HepG2 (cell line): ENCODE results near the gene CADM2. TPM values are rescaled to one million over a fixed set of nuclear protein-coding genes. Genes with fewer than 3 reads are reported as not detected.
"Not testable (repeated sequence)": the region's sequence is repeated elsewhere in the genome, so short reads cannot be mapped to it uniquely, and the experiment has no call there.

Experiments used
- ATAC-seq: fragments of 200-7000 bp; cut with Tn5 transposase; 3 replicates; pipeline ENCODE4 v1.9.1; 2020; ENCODE audit warnings: mild to moderate bottlenecking, moderate library complexity
- BruUV-seq: library from RNA; stranded (reverse); fragments of 400-500 nt; replicated peaks from 2 replicates; lab custom pipeline; 2021; lab: Mats Ljungman, UMichigan
- CTCF ChIA-PET: fragments of 300-600 bp; formaldehyde crosslinking; extraction: SDS; loops from one replicate; lab custom pipeline; 2021; ENCODE audit warnings: low total read pairs, inconsistent platforms, low intra/inter-chr PET ratio; lab: Yijun Ruan, JAX
- POLR2A ChIA-PET: fragments of 350-600 bp; sonication (Branson Sonifier 250); formaldehyde crosslinking; loops from one replicate; lab custom pipeline; 2020; ENCODE audit warnings: antibody characterized with exemption, inconsistent platforms; lab: Yijun Ruan, JAX
- DNase-seq: peaks from one replicate; pipeline ENCODE4 v3.0.0-alpha.2; 2015; ENCODE audit warnings: low spot score
- FAIRE-seq: peaks from 3 replicates; lab custom pipeline; 2011; peaks lifted over from hg19 to GRCh38; lab: Jason Lieb, UNC
- H2AFZ ChIP-seq: one replicate; pipeline ENCODE4 v1.6.1; 2011; ENCODE audit warnings: low read length, inconsistent platforms
- H3K27ac ChIP-seq: fragments of 300-600 bp; 3 replicates; pipeline ENCODE4 v1.8.0; 2011; ENCODE audit warnings: mixed run types, mild to moderate bottlenecking, mixed read lengths, low read length, inconsistent platforms; ENCODE audit not compliant: insufficient read depth; ENCODE audit errors: extremely low read length
- H3K27me3 ChIP-seq, 2 experiments: fragments of 200-600 bp in 1 of 2; 2 replicates in 1 of 2; 3 replicates in 1 of 2; pipeline versions ENCODE4 v1.6.0 to v1.8.0; 2011; ENCODE audit warnings: low read length in 2 of 2, mild to moderate bottlenecking in 2 of 2, moderate library complexity in 2 of 2, inconsistent platforms in 1 of 2; ENCODE audit not compliant: insufficient read depth in 2 of 2, control insufficient read depth in 1 of 2
- H3K36me3 ChIP-seq, 2 experiments: fragments of 200-600 bp in 1 of 2; replicated peaks in 1 of 2; 2 replicates in 1 of 2; 3 replicates in 1 of 2; pipeline versions ENCODE4 v1.5.1 to v1.8.0; 2011; ENCODE audit warnings: low read length in 2 of 2, inconsistent platforms in 1 of 2; ENCODE audit not compliant: insufficient read depth in 2 of 2, control insufficient read depth in 1 of 2
- H3K4me1 ChIP-seq: 2 replicates; pipeline ENCODE4 v1.5.1; 2012; ENCODE audit warnings: low read length, inconsistent platforms; ENCODE audit not compliant: insufficient read depth
- H3K4me2 ChIP-seq: 2 replicates; pipeline ENCODE4 v1.6.0; 2011; ENCODE audit warnings: low read depth, low read length, inconsistent platforms
- H3K4me3 ChIP-seq, 3 experiments: fragments of 200-600 bp in 1 of 3; sonication (generic), shearing (Covaris generic) in 1 of 3; replicated peaks in 1 of 3; 2 replicates each; pipeline ENCODE4 v1.5.1; 2011 to 2016; ENCODE audit warnings: low read length in 3 of 3, inconsistent platforms in 2 of 3, low read depth in 2 of 3, mild to moderate bottlenecking in 2 of 3, control low read depth in 1 of 3, mixed read lengths in 1 of 3; ENCODE audit not compliant: insufficient read depth in 1 of 3
- H3K79me2 ChIP-seq: one replicate; pipeline ENCODE4 v1.6.1; 2011; ENCODE audit warnings: low read length, inconsistent platforms; ENCODE audit not compliant: insufficient read depth
- H3K9ac ChIP-seq: 2 replicates; pipeline ENCODE4 v1.6.0; 2011; ENCODE audit warnings: mild to moderate bottlenecking, low read depth, low read length, inconsistent platforms; ENCODE audit not compliant: insufficient read depth
- H3K9me3 ChIP-seq: 2 replicates; pipeline ENCODE4 v1.5.1; 2012; ENCODE audit warnings: mild to moderate bottlenecking, low read length
- H4K20me1 ChIP-seq: 2 replicates; pipeline ENCODE4 v1.6.0; 2011; ENCODE audit warnings: inconsistent platforms, mild to moderate bottlenecking, low read length, moderate library complexity; ENCODE audit not compliant: insufficient read depth
- WGBS: methylation state at CpG from one replicate; pipeline ENCODE4 v1.1.6; 2017; ENCODE audit warnings: low lambda C conversion rate; 5-methylcytosine and 5-hydroxymethylcytosine counted together
- in situ Hi-C: cut with HindIII; loops from 2 replicates; pipeline ENCODE4 v1.10.0; 2017; ENCODE audit warnings: low pct_unique_long_range_greater_than_20kb; ENCODE audit not compliant: extremely low pct_ligation_motif_present
- intact Hi-C: fragments of 100-400 bp; cut with micrococcal nuclease; formaldehyde crosslinking; loops from one replicate; pipeline ENCODE4 v1.10.0; 2022; ENCODE audit not compliant: unreplicated experiment
- polyA plus RNA-seq, 8 experiments: library from polyadenylated mRNA; depleted of rRNA in 3 of 8; stranded (reverse) in 7 of 8; unstranded in 1 of 8; fragments of >200 nt; fragmentation: Illumina TruSeq in 4 of 8; extraction: Trizol in 4 of 8; gene quantifications; 2 replicates each; pipeline versions ENCODE4 v1.2.1 to v1.2.3, GENCODE V29; 2011 to 2016; ENCODE audit warnings: low read depth in 4 of 8, missing spikeins in 1 of 8, mixed read lengths in 1 of 8; ENCODE audit not compliant: insufficient read depth in 1 of 8
- total RNA-seq, 5 experiments: library from RNA; depleted of rRNA; stranded (reverse); fragments of >200 nt; fragmentation: Illumina TruSeq; extraction: Trizol; gene quantifications; 2 replicates each; pipeline ENCODE4 v1.2.3, GENCODE V29; 2016; ENCODE audit warnings: low read depth in 1 of 5
- TF ChIP-seq, protein P1 (sequence below): sonication (generic); formaldehyde crosslinking; IDR thresholded peaks from 2 replicates; pipeline ENCODE4 v1.5.0; 2020; ENCODE audit warnings: missing genetic modification reagents

CADM2 gene
- total and polyA plus RNA-seq, 2 of the 13 experiments (the other 11 are each of a cell fraction or from before 2014, with no cell fraction given) = not detected

- FAIRE-seq, POLR2A ChIA-PET, H3K4me1 ChIP-seq, H3K9me3 ChIP-seq, ATAC-seq, H2AFZ ChIP-seq, H4K20me1 ChIP-seq, DNase-seq, H3K79me2 ChIP-seq, H3K27ac ChIP-seq, H3K4me2 ChIP-seq, H3K9ac ChIP-seq, in situ Hi-C loops, BruUV-seq, H3K4me3 ChIP-seq, CTCF ChIA-PET, intact Hi-C loops, H3K36me3 ChIP-seq, H3K27me3 ChIP-seq: not testable (repeated sequence)
- WGBS = 44% methylated on average over 7 of the region's 57 CpGs
These were observed 175.1 kb downstream of the CADM2 start for GRCh38 chr3:85133691-85134420.

DNA sequence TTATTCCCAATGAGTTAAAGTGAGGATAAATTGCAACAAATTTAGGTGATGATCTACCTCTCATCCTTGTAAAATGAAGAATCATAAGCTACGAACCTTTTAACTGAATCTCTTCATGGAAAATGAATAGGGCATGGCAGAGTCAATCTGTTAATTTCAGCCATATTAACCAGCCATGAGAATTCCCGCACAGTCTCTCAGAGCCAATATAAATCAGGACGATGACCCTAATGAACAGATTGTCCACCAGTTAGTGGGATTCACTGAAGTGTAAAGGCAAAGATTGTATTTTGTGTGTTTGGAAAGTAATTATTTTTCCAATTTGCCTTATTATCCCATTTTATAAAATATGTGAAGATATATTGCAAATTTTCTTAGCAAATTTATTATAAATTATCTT lies 183.8 kb downstream of the CADM2 start:
- no peak overlapping the region for H3K4me2 ChIP-seq
- H3K36me3 ChIP-seq = no peaks in the 10 kb centered on the region
- no peak for FAIRE-seq
- no peak overlapping the region for H3K27ac ChIP-seq
- intact Hi-C loops = no loop called here
- no peaks in the 10 kb centered on the region for H3K27me3 ChIP-seq
- H3K79me2 ChIP-seq = no peaks in the 10 kb centered on the region
- CTCF ChIA-PET = no interaction called here
- ATAC-seq = no peak
- POLR2A ChIA-PET = no interaction called here
- no peak for DNase-seq
- no peak overlapping the region for H3K9ac ChIP-seq
- in situ Hi-C loops = no loop called here
- H3K4me1 ChIP-seq = no peaks in the 10 kb centered on the region
- WGBS = 4% methylated on average over 3 of the region's 3 CpGs
- H3K9me3 ChIP-seq = no peaks in the 10 kb centered on the region
- no peak overlapping the region for H2AFZ ChIP-seq
- TF ChIP-seq, protein P1, sequence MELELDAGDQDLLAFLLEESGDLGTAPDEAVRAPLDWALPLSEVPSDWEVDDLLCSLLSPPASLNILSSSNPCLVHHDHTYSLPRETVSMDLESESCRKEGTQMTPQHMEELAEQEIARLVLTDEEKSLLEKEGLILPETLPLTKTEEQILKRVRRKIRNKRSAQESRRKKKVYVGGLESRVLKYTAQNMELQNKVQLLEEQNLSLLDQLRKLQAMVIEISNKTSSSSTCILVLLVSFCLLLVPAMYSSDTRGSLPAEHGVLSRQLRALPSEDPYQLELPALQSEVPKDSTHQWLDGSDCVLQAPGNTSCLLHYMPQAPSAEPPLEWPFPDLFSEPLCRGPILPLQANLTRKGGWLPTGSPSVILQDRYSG (CRISPR knock-in tag) = no peak
- no TSS peak for BruUV-seq
- H4K20me1 ChIP-seq = no peaks in the 10 kb centered on the region
- no peak overlapping the region for H3K4me3 ChIP-seq
